MG63 (cell line): ENCODE results near the gene KRTAP1-3. TPM values are rescaled to one million over a fixed set of nuclear protein-coding genes. Genes with fewer than 3 reads are reported as not detected.
"Not testable (repeated sequence)": the region's sequence is repeated elsewhere in the genome, so short reads cannot be mapped to it uniquely, and the experiment has no call there.

Experiments
- DNase-seq: peaks from one replicate; pipeline ENCODE4 v3.0.0-alpha.2; 2020
- H3K27me3 ChIP-seq: fragments of 250-450 bp; sonication (Bioruptor Pico); 2 replicates; pipeline ENCODE4 v1.5.1; 2020; ENCODE audit warnings: mild to moderate bottlenecking, moderate library complexity
- H3K36me3 ChIP-seq: fragments of 250-450 bp; sonication (Bioruptor Pico); 2 replicates; pipeline ENCODE4 v1.5.1; 2020; ENCODE audit warnings: mild to moderate bottlenecking, moderate library complexity
- H3K4me3 ChIP-seq: fragments of 250-450 bp; sonication (Bioruptor Pico); 2 replicates; pipeline ENCODE4 v1.5.1; 2020; ENCODE audit warnings: mild to moderate bottlenecking, moderate library complexity
- H3K9me3 ChIP-seq: fragments of 250-450 bp; sonication (Bioruptor Pico); 2 replicates; pipeline ENCODE4 v1.5.1; 2020; ENCODE audit warnings: mild to moderate bottlenecking, moderate library complexity
- total RNA-seq: library from RNA; depleted of rRNA; stranded (reverse); fragments of >200 nt; shearing (Covaris generic); gene quantifications from 2 replicates; pipeline ENCODE4 v1.2.3, GENCODE V29; 2014; ENCODE audit warnings: low replicate concordance; rRNA removed

KRTAP1-3 gene
- not detected in 2 replicates for total RNA-seq

GRCh38 chr17:41034346-41034935 lies at the start of gene KRTAP1-3:
Gene KRTAP1-3 (minus strand): TSS chr17:41034874. CDS start chr17:41034821, 53 bp downstream.
- H3K27me3 ChIP-seq, H3K9me3 ChIP-seq, H3K4me3 ChIP-seq, H3K36me3 ChIP-seq: not testable (repeated sequence)
- peak; percentile 97 for DNase-seq

- not testable (repeated sequence) for H3K4me3 ChIP-seq, H3K27me3 ChIP-seq, H3K36me3 ChIP-seq, H3K9me3 ChIP-seq, DNase-seq
These were observed 49.6 kb upstream of the KRTAP1-3 start, which contains the start of gene KRTAP4-7 for GRCh38 chr17:41084100-41084856. Gene KRTAP4-7 (plus strand): TSS chr17:41084150. CDS start chr17:41084207, 57 bp downstream.

GRCh38 chr17:41083427-41083826 lies 48.8 kb upstream of the KRTAP1-3 start:
- H3K4me3 ChIP-seq, result not testable (repeated sequence)

GRCh38 chr17:41082626-41083025 lies 48.0 kb upstream of the KRTAP1-3 start:
- H3K36me3 ChIP-seq, result no peaks in the 10 kb centered on the region
- no peaks in the 10 kb centered on the region for H3K27me3 ChIP-seq
- no peaks in the 10 kb centered on the region for H3K9me3 ChIP-seq
- H3K4me3 ChIP-seq, result no peak overlapping the region
- no peak for DNase-seq

More at GRCh38 chr17:41083427-41083826, 48.8 kb upstream of the KRTAP1-3 start:
- H3K27me3 ChIP-seq, H3K9me3 ChIP-seq, H3K36me3 ChIP-seq, DNase-seq: not testable (repeated sequence)

GRCh38 chr17:41076788-41077187 lies 42.1 kb upstream of the KRTAP1-3 start:
- Histone ChIP-seq H3K4me3 (no peak overlapping the region), H3K27me3 (no peaks in the 10 kb centered on the region), H3K9me3 (no peaks in the 10 kb centered on the region), H3K36me3 (no peaks in the 10 kb centered on the region)
- no peak for DNase-seq

GRCh38 chr17:41073676-41074075 lies 39.0 kb upstream of the KRTAP1-3 start:
- Histone ChIP-seq H3K9me3 (no peaks in the 10 kb centered on the region), H3K27me3 (no peaks in the 10 kb centered on the region), H3K36me3 (no peaks in the 10 kb centered on the region), H3K4me3 (no peak overlapping the region)
- no peak for DNase-seq

GRCh38 chr17:41071606-41072360 lies 37.1 kb upstream of the KRTAP1-3 start:
- Histone ChIP-seq H3K4me3 (no peak overlapping the region), H3K36me3 (no peaks in the 10 kb centered on the region), H3K27me3 (no peaks in the 10 kb centered on the region), H3K9me3 (no peaks in the 10 kb centered on the region; the same call in 1 of the 2 replicates)
- no peak for DNase-seq

GRCh38 chr17:41069031-41069430 lies 34.4 kb upstream of the KRTAP1-3 start:
- H3K9me3 ChIP-seq, result no peaks in the 10 kb centered on the region; the same call in 1 of the 2 replicates
- DNase-seq, result no peak
- no peaks in the 10 kb centered on the region for H3K27me3 ChIP-seq
- no peak overlapping the region for H3K4me3 ChIP-seq
- H3K36me3 ChIP-seq, result no peaks in the 10 kb centered on the region

- no peak for DNase-seq
- H3K4me3 ChIP-seq, result no peak overlapping the region
- H3K27me3 ChIP-seq, result no peaks in the 10 kb centered on the region
- H3K36me3 ChIP-seq, result no peaks in the 10 kb centered on the region
- H3K9me3 ChIP-seq, result no peaks in the 10 kb centered on the region; the same call in 1 of the 2 replicates
These were observed 32.6 kb upstream of the KRTAP1-3 start for GRCh38 chr17:41067281-41067680.

- H3K4me3 ChIP-seq, result no peak within 1 kb of the TSS
These were observed 31.4 kb upstream of the KRTAP1-3 start, which contains the start of gene KRTAP2-4 for GRCh38 chr17:41065829-41066624. Gene KRTAP2-4 (minus strand): TSS chr17:41065879. CDS start chr17:41065845, 34 bp downstream.

GRCh38 chr17:41065016-41065689 lies 30.5 kb upstream of the KRTAP1-3 start:
- not testable (repeated sequence) for H3K4me3 ChIP-seq, H3K36me3 ChIP-seq, DNase-seq, H3K27me3 ChIP-seq, H3K9me3 ChIP-seq

More at GRCh38 chr17:41065829-41066624, 31.4 kb upstream of the KRTAP1-3 start, which contains the start of gene KRTAP2-4:
- Histone ChIP-seq H3K9me3 (no peaks in the 10 kb centered on the region; the same call in 1 of the 2 replicates), H3K36me3 (no peaks in the 10 kb centered on the region), H3K27me3 (no peaks in the 10 kb centered on the region)
- peak; percentile 34 for DNase-seq

- DNase-seq, result no peak
- Histone ChIP-seq H3K9me3 (no peaks in the 10 kb centered on the region; the same call in 1 of the 2 replicates), H3K27me3 (no peaks in the 10 kb centered on the region), H3K4me3 (no peak overlapping the region), H3K36me3 (no peaks in the 10 kb centered on the region)
These were observed 29.6 kb upstream of the KRTAP1-3 start for GRCh38 chr17:41064301-41064700.

- Histone ChIP-seq H3K9me3 (no peaks in the 10 kb centered on the region; the same call in 1 of the 2 replicates), H3K4me3 (no peak overlapping the region), H3K27me3 (no peaks in the 10 kb centered on the region), H3K36me3 (no peaks in the 10 kb centered on the region)
- no peak for DNase-seq
These were observed 28.8 kb upstream of the KRTAP1-3 start for GRCh38 chr17:41063449-41063848.

- Histone ChIP-seq H3K9me3 (peaks cover 3% of the 10 kb centered on the region), H3K27me3 (no peaks in the 10 kb centered on the region), H3K4me3 (no peak overlapping the region), H3K36me3 (no peaks in the 10 kb centered on the region)
- DNase-seq, result peak; percentile 57
These were observed 27.3 kb upstream of the KRTAP1-3 start for GRCh38 chr17:41061964-41062363.

GRCh38 chr17:41060052-41060604 lies 25.5 kb upstream of the KRTAP1-3 start, which contains the start of gene KRTAP2-3:
Gene KRTAP2-3 (minus strand): TSS chr17:41060114. CDS start chr17:41060050, 64 bp downstream.
- no peaks in the 10 kb centered on the region for H3K36me3 ChIP-seq
- H3K4me3 ChIP-seq, result no peak within 1 kb of the TSS
- no peaks in the 10 kb centered on the region for H3K27me3 ChIP-seq
- peaks cover 3% of the 10 kb centered on the region for H3K9me3 ChIP-seq
- DNase-seq, result peak; percentile 83
